ENCODE results near the gene C21orf58. TPM values are rescaled to one million over a fixed set of nuclear protein-coding genes. Genes with fewer than 3 reads are reported as not detected.

C21orf58 gene
- total RNA-seq, 1 donor from 2014 or later, result 4.7 TPM

DNA sequence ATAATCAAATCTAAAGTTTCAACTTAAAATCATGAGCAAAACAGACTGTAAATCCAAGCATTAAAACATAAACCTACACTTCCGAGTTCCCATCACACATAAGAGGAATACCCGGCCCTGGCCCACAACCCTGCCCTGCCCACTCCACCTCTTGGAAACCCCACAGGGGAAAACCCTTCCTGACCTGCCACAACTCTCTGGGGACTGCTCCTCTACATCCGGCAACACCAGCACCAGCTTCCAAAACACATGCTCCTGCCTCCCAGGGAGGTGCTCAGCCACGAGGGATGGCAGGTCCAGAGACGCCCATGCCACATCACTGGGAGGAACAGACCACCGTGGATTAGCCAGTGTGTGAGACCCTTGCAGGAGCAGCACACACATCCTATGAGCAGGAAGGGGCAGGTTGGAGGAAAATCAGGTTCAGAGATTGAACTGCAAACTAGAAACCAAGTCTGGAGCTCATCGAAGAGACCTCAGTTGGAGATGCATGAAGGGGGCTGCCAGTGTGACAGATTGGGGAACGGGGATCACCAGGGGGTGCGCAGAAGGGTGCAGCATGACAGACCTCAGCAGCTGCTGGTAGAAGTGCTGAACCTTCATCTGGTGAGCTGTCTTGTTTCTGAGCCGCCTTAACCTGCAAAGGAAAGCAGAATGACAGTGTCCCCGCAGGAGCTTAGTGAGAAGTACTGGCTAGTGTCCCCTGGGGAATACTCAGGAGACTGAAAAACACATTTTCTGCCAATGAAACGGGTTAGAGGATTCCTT lies 69.3 kb downstream of the C21orf58 start:
- ATAC-seq, result no peak

GRCh38 chr21:46253610-46254124 lies 70.0 kb downstream of the C21orf58 start:
- no peak for ATAC-seq

DNA sequence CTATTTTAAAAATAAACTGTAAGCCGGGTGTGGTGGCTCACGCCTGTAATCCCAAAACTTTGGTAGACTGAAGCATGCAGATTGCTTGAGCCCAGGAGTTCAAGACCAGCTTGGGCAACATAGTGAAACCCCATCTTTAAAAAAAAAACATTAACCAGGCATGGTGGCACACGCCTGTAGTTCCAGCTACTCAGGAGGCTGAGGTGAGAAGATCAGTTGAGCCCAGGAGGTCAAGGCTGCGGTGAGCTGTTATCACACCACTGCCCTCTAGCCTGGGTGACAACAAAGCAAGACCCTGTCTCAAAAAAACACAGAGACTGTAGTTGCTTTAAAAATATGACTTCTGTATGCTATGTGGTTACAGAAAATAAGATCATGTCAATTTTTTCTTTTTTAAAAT lies 70.8 kb downstream of the C21orf58 start:
- no peak for ATAC-seq

Other genes starting within 250 kb of the C21orf58 start
- gene COL6A2, start 225.8 kb downstream of the C21orf58 start, total RNA-seq, result 20.5 TPM
- gene FTCD, start 168.3 kb downstream of the C21orf58 start, total RNA-seq, result 0.36 TPM
- gene SPATC1L, start 139.4 kb downstream of the C21orf58 start, total RNA-seq, result 7.2 TPM
- gene LSS, start 95.1 kb downstream of the C21orf58 start, total RNA-seq, result 92.6 TPM
- 53.6 TPM for gene MCM3AP, start 38.3 kb downstream of the C21orf58 start, total RNA-seq
- 11.9 TPM for gene YBEY, start 37.5 kb downstream of the C21orf58 start, total RNA-seq
- gene PCNT, start 286 bp upstream of the C21orf58 start, total RNA-seq, result 18.1 TPM
- 25.5 TPM for gene DIP2A, start 135.0 kb upstream of the C21orf58 start, total RNA-seq

All from esophagus mucosa (tissue), 1 donor.